GM13976 (cell line): ENCODE measurements around the gene RNF213.

Experiments
- DNase-seq: peaks from one replicate; pipeline ENCODE4 v3.0.0; 2012; ENCODE audit warnings: low spot score
- in situ Hi-C: fragments of 300-500 bp; cut with MboI; formaldehyde crosslinking; loops from one replicate; pipeline ENCODE4 v1.12.0; 2022; ENCODE audit warnings: low sequenced_read_pairs, mixed read lengths, inconsistent platforms; ENCODE audit not compliant: unreplicated experiment
- TF ChIP-seq, protein P1 (sequence below): IDR thresholded peaks from 2 replicates; pipeline ENCODE4 v1.5.1; 2012; ENCODE audit warnings: borderline replicate concordance, mild to moderate bottlenecking; ENCODE audit not compliant: insufficient read depth; ENCODE audit errors: extremely low read depth, missing control alignments, control extremely low read depth

Gene RNF213

DNA sequence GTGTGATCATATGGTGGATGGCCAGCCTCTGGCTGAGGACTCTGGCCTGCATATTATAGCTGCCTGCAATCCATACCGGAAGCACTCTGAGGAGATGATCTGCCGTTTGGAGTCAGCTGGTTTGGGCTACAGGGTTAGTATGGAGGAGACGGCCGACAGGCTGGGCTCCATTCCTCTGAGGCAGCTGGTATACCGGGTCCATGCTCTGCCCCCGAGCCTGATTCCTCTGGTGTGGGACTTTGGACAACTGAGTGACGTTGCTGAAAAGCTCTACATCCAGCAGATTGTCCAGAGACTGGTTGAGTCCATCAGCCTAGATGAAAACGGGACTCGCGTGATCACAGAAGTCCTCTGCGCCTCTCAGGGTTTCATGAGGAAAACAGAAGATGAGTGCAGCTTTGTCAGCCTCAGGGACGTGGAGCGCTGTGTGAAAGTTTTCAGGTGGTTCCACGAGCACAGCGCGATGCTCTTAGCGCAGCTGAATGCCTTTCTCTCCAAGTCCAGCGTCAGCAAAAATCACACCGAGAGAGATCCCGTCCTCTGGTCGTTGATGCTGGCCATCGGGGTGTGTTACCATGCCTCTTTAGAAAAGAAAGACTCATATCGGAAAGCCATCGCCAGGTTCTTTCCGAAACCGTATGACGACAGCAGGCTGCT lies 85.3 kb downstream of the RNF213 start:
- no peak for DNase-seq
- in situ Hi-C loops, result no loop called here
- TF ChIP-seq, protein P1, sequence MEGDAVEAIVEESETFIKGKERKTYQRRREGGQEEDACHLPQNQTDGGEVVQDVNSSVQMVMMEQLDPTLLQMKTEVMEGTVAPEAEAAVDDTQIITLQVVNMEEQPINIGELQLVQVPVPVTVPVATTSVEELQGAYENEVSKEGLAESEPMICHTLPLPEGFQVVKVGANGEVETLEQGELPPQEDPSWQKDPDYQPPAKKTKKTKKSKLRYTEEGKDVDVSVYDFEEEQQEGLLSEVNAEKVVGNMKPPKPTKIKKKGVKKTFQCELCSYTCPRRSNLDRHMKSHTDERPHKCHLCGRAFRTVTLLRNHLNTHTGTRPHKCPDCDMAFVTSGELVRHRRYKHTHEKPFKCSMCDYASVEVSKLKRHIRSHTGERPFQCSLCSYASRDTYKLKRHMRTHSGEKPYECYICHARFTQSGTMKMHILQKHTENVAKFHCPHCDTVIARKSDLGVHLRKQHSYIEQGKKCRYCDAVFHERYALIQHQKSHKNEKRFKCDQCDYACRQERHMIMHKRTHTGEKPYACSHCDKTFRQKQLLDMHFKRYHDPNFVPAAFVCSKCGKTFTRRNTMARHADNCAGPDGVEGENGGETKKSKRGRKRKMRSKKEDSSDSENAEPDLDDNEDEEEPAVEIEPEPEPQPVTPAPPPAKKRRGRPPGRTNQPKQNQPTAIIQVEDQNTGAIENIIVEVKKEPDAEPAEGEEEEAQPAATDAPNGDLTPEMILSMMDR, result no peak

DNA sequence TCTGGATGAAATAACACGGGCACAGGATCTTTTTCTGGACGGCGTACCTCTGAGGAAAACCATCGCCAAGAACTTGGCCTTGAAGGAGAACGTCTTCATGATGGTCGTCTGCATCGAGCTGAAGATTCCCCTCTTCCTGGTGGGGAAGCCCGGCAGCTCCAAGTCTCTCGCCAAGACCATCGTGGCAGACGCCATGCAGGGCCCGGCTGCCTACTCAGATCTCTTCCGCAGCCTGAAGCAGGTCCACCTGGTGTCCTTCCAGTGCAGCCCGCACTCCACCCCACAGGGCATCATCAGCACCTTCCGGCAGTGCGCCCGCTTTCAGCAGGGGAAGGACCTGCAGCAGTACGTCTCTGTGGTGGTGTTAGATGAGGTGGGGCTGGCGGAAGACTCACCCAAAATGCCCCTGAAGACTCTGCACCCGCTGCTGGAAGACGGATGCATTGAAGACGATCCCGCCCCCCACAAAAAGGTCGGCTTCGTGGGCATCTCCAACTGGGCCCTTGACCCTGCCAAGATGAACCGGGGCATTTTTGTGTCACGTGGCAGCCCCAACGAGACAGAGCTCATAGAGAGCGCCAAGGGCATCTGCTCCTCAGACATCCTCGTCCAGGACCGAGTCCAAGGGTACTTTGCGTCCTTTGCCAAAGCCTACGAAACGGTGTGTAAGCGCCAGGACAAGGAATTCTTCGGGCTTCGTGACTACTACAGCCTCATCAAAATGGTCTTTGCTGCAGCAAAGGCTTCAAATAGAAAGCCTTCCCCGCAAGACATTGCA lies 86.0 kb downstream of the RNF213 start:
- no peak for DNase-seq
- TF ChIP-seq, protein P1, result no peak
- in situ Hi-C loops, result no loop called here

DNA sequence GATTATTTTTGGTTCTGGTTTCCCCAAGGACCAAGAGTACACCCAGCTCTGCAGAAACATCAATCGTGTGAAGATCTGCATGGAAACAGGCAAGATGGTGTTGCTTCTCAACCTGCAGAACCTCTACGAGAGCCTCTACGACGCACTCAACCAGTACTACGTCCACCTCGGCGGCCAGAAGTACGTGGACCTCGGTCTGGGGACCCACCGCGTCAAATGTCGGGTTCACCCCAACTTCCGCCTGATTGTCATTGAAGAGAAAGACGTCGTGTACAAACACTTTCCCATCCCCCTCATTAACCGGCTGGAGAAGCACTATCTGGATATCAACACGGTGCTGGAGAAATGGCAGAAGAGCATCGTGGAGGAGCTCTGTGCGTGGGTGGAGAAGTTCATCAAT lies 86.9 kb downstream of the RNF213 start:
- TF ChIP-seq, protein P1, result no peak
- in situ Hi-C loops, result no loop called here
- no peak for DNase-seq

DNA sequence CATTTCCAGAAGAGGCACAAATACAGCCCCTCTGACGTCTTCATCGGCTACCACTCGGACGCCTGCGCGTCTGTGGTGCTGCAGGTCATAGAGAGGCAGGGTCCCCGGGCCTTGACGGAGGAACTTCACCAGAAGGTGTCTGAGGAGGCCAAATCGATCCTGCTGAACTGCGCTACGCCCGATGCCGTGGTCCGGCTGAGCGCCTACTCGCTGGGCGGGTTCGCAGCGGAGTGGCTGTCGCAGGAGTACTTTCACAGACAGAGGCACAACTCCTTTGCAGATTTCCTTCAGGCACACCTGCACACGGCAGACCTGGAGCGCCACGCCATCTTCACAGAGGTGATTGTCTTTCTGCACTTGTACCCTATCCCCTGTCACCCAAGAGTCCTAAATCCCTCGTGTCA lies 87.3 kb downstream of the RNF213 start:
- in situ Hi-C loops, result no loop called here
- DNase-seq, result no peak
- TF ChIP-seq, protein P1, result no peak

DNA sequence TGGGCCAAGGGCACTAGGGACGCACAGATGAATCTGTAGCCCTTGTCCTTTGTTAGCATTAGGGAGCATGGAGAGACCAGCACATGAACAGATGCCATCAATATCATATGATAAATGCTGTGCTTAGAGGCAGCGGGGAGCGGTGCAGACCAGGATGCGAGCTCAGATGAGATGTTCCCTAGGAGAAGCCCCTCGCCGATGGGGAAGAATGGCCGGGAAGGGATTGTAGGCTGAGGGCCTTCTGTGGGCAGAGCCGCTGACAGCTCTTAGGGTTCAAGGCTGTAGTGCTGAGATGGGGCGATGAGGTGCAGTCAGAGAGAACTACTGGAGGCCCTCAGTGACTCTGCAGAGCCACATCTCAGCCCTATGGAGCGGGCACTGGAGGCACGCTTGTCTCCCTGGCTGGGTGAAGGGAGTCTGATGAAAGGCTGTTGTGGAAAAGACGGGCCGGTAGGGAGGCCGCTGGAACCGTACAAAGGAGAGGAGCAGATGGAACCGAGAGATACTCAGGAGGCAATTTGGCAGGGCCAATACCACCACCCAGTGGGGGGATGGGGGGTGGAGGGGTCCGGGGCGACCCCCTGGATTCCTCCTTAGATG lies 88.0 kb downstream of the RNF213 start:
- in situ Hi-C loops, result no loop called here
- TF ChIP-seq, protein P1, result no peak
- no peak for DNase-seq

DNA sequence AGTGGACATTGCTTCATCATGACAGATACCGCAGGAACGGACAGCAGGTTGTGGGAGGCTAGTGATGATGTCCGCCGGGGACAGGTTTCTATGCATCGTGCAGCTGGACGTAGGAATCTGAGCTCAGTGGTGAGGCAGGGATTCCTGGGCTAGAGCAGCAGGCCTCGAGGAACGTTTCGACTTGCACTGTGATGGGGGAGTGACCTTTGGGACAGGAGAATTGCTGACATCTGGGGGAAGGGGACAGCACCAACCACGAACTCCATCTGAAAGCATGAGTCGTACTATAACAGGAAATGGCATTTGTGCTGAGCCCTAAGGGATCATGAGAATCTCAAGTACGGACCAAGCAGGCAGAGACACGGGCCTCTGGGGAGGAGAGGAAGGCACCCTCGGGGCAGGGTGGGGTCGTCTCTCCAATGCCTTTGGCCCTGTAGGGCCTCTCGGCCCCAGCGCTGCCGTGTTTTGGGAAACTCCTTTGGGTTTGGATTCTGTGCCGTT lies 88.5 kb downstream of the RNF213 start:
- in situ Hi-C loops, result no loop called here
- no peak for DNase-seq
- TF ChIP-seq, protein P1, result no peak
